CD4-positive, alpha-beta memory T cell (primary cell): ENCODE measurements around the gene GRIP1. TPM values are rescaled to one million over a fixed set of nuclear protein-coding genes. Genes with fewer than 3 reads are reported as not detected.

Experiments
- CTCF ChIA-PET: fragments of 350-600 bp; sonication (Branson Sonifier 250); formaldehyde crosslinking; loops from one replicate; lab custom pipeline; 2021; ENCODE audit warnings: inconsistent platforms; ENCODE audit not compliant: partially characterized antibody; lab: Charles Lee
- POLR2A ChIA-PET: fragments of 350-600 bp; sonication (Branson Sonifier 250); formaldehyde crosslinking; loops from one replicate; lab custom pipeline; 2021; ENCODE audit not compliant: partially characterized antibody; lab: Charles Lee
- DNase-seq, 5 donors: peaks; one replicate each; pipeline versions ENCODE4 v3.0.0 to v3.0.0-alpha.2; 2020 to 2022; ENCODE audit warnings: mixed read lengths in 1 of 5
- H3K27ac ChIP-seq: one replicate; pipeline ENCODE4 v1.7.0; 2013; ENCODE audit warnings: low read depth, low read length
- H3K27me3 ChIP-seq: 2 replicates; pipeline ENCODE4 v1.7.0; 2013; ENCODE audit warnings: mild to moderate bottlenecking, low read length, moderate library complexity; ENCODE audit not compliant: insufficient read depth
- H3K36me3 ChIP-seq: 2 replicates; pipeline ENCODE4 v1.7.0; 2013; ENCODE audit warnings: mild to moderate bottlenecking, low read length, moderate library complexity; ENCODE audit not compliant: insufficient read depth
- H3K4me1 ChIP-seq: 2 replicates; pipeline ENCODE4 v1.7.0; 2013; ENCODE audit warnings: mild to moderate bottlenecking, low read length, moderate library complexity; ENCODE audit not compliant: insufficient read depth
- H3K4me3 ChIP-seq, 2 donors: one replicate each; pipeline ENCODE4 v1.7.0; 2013; ENCODE audit warnings: low read length in 2 of 2, mild to moderate bottlenecking in 1 of 2
- H3K9me3 ChIP-seq, 2 donors: one replicate each; pipeline ENCODE4 v1.7.0; 2013; ENCODE audit warnings: low read length in 2 of 2, control low read depth in 1 of 2; ENCODE audit not compliant: control insufficient read depth in 1 of 2
- H3K27ac Mint-ChIP-seq, 7 donors: one replicate each; pipeline ENCODE4 v1.8.0; 2020 to 2021; ENCODE audit warnings: mixed read lengths in 7 of 7, mild to moderate bottlenecking in 6 of 7, inconsistent platforms in 3 of 7, moderate library complexity in 3 of 7
- H3K27me3 Mint-ChIP-seq, 2 donors: one replicate each; pipeline ENCODE4 v1.8.0; 2020 to 2021; ENCODE audit warnings: mixed read lengths in 2 of 2
- H3K36me3 Mint-ChIP-seq, 2 donors: one replicate each; pipeline ENCODE4 v1.8.0; 2020 to 2021; ENCODE audit warnings: mixed read lengths in 2 of 2, inconsistent platforms in 1 of 2, mild to moderate bottlenecking in 1 of 2
- H3K4me1 Mint-ChIP-seq, 4 donors: one replicate each; pipeline ENCODE4 v1.8.0; 2020 to 2021; ENCODE audit warnings: mixed read lengths in 4 of 4, mild to moderate bottlenecking in 1 of 4
- H3K4me3 Mint-ChIP-seq, 8 donors: one replicate each; pipeline ENCODE4 v1.8.0; 2020 to 2021; ENCODE audit warnings: mixed read lengths in 8 of 8, mild to moderate bottlenecking in 7 of 8, moderate library complexity in 6 of 8, inconsistent platforms in 3 of 8
- H3K9me3 Mint-ChIP-seq, 8 donors: one replicate each; pipeline ENCODE4 v1.8.0; 2020 to 2021; ENCODE audit warnings: mixed read lengths in 8 of 8, mild to moderate bottlenecking in 5 of 8, inconsistent platforms in 3 of 8, moderate library complexity in 1 of 8
- intact Hi-C: fragments of 100-400 bp; cut with micrococcal nuclease; formaldehyde crosslinking; loops from one replicate; pipeline ENCODE4 v1.15.1; 2023
- polyA plus RNA-seq, 2 donors: library from polyadenylated mRNA; unstranded; fragments of 300-500 nt; fragmentation: Illumina TruSeq; gene quantifications; one replicate each; pipeline ENCODE4 v1.2.3, GENCODE V29; 2021
- total RNA-seq, 2 experiments: library from RNA; stranded (reverse); gene quantifications; one replicate each; pipeline ENCODE4 v1.2.3, GENCODE V29; 2021

Gene GRIP1
- total and polyA plus RNA-seq, 4 experiments from 2014 or later: 0.52 to 3.3 (median 1.5) TPM

DNA sequence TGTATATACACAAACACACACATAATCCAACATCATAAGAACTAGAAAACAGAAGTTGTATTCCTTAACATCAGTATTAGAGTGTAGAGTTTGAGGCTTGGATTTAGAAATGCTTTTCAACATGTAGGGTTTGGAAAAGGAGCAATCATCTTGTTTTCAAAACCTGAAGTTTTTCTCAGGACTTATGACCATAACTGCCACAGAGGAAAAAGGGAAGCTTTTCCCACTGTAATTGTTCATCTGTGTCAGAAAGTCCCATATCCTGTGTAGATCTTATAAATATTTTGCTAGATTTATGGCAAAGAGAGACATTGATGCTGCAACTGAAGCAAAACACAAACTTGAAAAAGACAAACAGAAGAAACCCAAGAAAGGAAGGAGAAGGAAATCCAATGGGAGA is 115.7 kb downstream of the GRIP1 start:
- Histone ChIP-seq H3K9me3 (no peaks in the 10 kb centered on the region), H3K27ac (no peak overlapping the region), H3K27me3 (no peaks in the 10 kb centered on the region), H3K36me3 (no peaks in the 10 kb centered on the region), H3K4me1 (no peaks in the 10 kb centered on the region), H3K4me3 (no peak overlapping the region)
- ChIA-PET POLR2A (no interaction called here), CTCF (no interaction called here)
- H3K36me3 Mint-ChIP-seq: no peaks in the 10 kb centered on the region
- H3K9me3 Mint-ChIP-seq: peaks cover 0 to 59% (median 19%) of the 10 kb centered on the region in 8 donors
- no peak overlapping the region for H3K27ac Mint-ChIP-seq
- no peaks in the 10 kb centered on the region for H3K27me3 Mint-ChIP-seq
- no peaks in the 10 kb centered on the region for H3K4me1 Mint-ChIP-seq
- no peak overlapping the region for H3K4me3 Mint-ChIP-seq
- intact Hi-C loops: no loop called here
- DNase-seq: no peak

DNA sequence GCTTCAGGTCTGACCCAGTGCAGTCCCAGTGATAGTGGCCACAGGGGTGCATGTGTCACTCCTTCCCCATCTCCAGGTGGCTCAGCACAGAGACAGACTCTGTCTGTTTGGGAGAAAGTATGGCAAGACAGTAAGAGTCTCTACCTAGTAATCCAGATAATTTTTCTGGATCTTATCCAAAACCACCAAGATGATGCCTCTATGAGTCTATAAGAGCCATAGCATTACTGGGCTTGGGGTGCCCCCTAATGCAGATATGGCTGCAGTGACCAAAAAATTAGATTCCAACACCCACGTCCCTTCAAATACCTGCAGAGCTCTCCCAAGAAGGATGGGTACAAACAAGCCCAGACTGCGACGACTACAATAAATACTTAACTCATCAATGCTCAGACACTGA is 123.8 kb downstream of the GRIP1 start:
- no peaks in the 10 kb centered on the region for H3K36me3 ChIP-seq
- H3K27ac Mint-ChIP-seq: no peak overlapping the region
- H3K27ac ChIP-seq: no peak overlapping the region
- no peaks in the 10 kb centered on the region for H3K36me3 Mint-ChIP-seq
- H3K4me3 Mint-ChIP-seq: no peak overlapping the region
- peaks cover 0 to 18% of the 10 kb centered on the region in 2 donors for H3K27me3 Mint-ChIP-seq
- H3K27me3 ChIP-seq: no peaks in the 10 kb centered on the region
- no peak overlapping the region for H3K4me3 ChIP-seq
- ChIA-PET POLR2A (no interaction called here), CTCF (no interaction called here)
- peaks cover 0 to 31% (median 6%) of the 10 kb centered on the region in 8 donors for H3K9me3 Mint-ChIP-seq
- no peaks in the 10 kb centered on the region for H3K4me1 Mint-ChIP-seq
- H3K9me3 ChIP-seq: no peaks in the 10 kb centered on the region
- intact Hi-C loops: no loop called here
- no peak for DNase-seq
- no peaks in the 10 kb centered on the region for H3K4me1 ChIP-seq

DNA sequence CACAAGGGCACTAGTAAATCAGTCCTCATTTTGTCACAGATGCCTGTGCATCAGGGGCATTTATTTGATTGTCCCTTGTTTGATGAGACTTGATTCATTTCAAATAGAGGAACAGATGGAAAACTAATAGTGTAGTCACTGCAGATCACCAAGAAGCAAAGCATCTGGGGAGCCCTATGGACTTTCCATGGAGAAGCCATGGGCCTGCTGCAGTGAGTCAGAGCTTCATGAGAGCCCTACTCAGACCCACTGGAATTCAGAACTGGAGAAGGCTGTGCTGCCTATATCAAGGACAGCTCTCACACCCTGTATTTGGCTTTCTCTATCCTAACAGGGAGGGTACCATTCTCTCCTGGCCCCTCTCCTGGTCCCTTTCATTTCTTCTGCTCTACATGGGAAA is 126.2 kb downstream of the GRIP1 start:
- no peaks in the 10 kb centered on the region for H3K36me3 Mint-ChIP-seq
- H3K27ac Mint-ChIP-seq: no peak overlapping the region
- Histone ChIP-seq H3K27me3 (no peaks in the 10 kb centered on the region), H3K4me3 (no peak overlapping the region), H3K4me1 (no peaks in the 10 kb centered on the region), H3K27ac (no peak overlapping the region), H3K9me3 (no peaks in the 10 kb centered on the region), H3K36me3 (no peaks in the 10 kb centered on the region)
- no peak for DNase-seq
- H3K27me3 Mint-ChIP-seq: peaks cover 0 to 20% of the 10 kb centered on the region in 2 donors
- intact Hi-C loops: no loop called here
- peaks cover 0 to 15% (median under 1%) of the 10 kb centered on the region in 8 donors for H3K9me3 Mint-ChIP-seq
- H3K4me3 Mint-ChIP-seq: no peak overlapping the region
- CTCF ChIA-PET: no interaction called here
- POLR2A ChIA-PET: no interaction called here
- peaks cover 0 to 2% (median 0%) of the 10 kb centered on the region in 4 donors for H3K4me1 Mint-ChIP-seq

DNA sequence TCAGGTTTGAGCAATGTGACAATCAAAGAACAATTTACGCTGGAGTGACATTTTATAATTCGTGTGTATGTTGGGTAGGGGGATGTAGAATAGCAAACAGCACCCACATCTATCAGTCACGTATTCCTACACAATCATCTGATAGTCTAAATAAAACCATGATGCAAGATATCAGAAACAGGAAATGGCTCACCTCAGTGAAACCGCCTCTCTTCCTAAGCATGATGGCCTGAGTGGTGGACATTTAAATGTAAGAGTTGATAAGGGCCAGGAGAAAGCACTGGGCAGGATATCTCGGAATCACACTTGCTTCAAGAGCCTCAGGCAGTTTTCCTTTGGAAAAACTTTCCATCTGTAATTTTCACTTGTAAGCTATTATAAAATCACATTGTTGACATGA is 128.2 kb downstream of the GRIP1 start:
- no peaks in the 10 kb centered on the region for H3K36me3 ChIP-seq
- H3K36me3 Mint-ChIP-seq: no peaks in the 10 kb centered on the region
- no peaks in the 10 kb centered on the region for H3K27me3 ChIP-seq
- H3K27ac ChIP-seq: no peak overlapping the region
- no peaks in the 10 kb centered on the region for H3K4me1 ChIP-seq
- no peak overlapping the region for H3K4me3 ChIP-seq
- intact Hi-C loops: no loop called here
- no peak for DNase-seq
- H3K27me3 Mint-ChIP-seq: peaks cover 0 to 11% of the 10 kb centered on the region in 2 donors
- CTCF ChIA-PET: no interaction called here
- peaks cover 0 to 2% (median 0%) of the 10 kb centered on the region in 4 donors for H3K4me1 Mint-ChIP-seq
- no peaks in the 10 kb centered on the region for H3K9me3 ChIP-seq
- peaks cover 0 to 2% (median 0%) of the 10 kb centered on the region in 8 donors for H3K9me3 Mint-ChIP-seq
- no peak overlapping the region for H3K4me3 Mint-ChIP-seq
- H3K27ac Mint-ChIP-seq: no peak overlapping the region
- POLR2A ChIA-PET: no interaction called here

DNA sequence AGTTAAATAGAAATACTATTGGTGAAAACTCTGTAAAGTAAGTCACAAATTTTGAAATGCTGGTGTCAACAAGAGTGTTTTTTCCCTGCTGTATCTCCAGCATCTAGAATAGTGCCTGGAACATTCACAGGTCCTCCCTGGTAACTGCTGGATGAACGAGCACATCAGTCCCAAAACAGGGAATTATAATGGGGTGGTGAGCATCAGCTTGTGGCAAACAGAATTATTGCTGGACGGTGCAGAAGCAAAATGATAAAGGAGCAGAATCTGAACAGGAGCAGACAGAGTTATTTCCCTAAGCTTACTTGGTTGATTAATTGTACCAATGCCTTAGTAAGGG is 129.9 kb downstream of the GRIP1 start:
- Mint-ChIP-seq H3K36me3 (no peaks in the 10 kb centered on the region), H3K27ac (no peak overlapping the region), H3K4me1 (peaks cover 0 to 2% (median 0%) of the 10 kb centered on the region in 4 donors), H3K27me3 (peaks cover 0 to 5% of the 10 kb centered on the region in 2 donors), H3K9me3 (peaks cover 0 to 2% (median 0%) of the 10 kb centered on the region in 8 donors), H3K4me3 (no peak overlapping the region)
- intact Hi-C loops: no loop called here
- POLR2A ChIA-PET: no interaction called here
- Histone ChIP-seq H3K4me3 (no peak overlapping the region), H3K27me3 (no peaks in the 10 kb centered on the region), H3K9me3 (no peaks in the 10 kb centered on the region), H3K36me3 (no peaks in the 10 kb centered on the region), H3K4me1 (no peaks in the 10 kb centered on the region), H3K27ac (no peak overlapping the region)
- CTCF ChIA-PET: no interaction called here
- DNase-seq: no peak

DNA sequence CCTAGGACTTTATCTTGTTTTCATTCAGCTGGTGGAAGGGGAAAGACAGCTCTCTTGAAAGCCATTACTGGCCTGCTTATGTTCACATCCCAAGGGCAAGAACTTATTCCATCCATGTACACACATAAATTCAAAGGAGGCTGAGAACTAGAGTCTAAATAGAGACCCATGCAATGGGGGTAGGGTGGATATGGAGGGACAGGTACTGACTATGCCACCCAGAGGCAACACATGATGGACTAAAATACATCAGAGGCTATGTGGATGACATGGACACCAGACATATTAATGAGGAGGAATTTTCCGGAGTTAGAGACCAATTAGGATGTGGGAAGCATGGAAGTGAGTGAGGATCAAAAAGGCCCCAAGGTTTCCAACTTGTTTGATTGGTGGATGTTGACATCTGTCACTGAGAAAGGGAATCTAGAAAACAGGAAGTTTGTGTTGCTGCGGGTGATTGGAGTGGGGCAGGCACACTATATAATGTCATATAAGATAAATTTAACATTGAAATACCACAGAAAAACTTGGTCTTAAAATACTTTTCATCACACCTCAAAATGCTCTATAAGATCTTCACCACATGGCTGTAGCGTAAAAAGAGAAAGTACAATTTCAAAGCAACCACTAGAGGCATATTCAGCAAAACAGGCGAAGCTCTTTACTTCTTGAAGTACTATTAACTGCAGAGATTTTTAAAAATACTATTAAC is 130.4 kb downstream of the GRIP1 start:
- peaks cover 0 to 2% (median 0%) of the 10 kb centered on the region in 4 donors for H3K4me1 Mint-ChIP-seq

DNA sequence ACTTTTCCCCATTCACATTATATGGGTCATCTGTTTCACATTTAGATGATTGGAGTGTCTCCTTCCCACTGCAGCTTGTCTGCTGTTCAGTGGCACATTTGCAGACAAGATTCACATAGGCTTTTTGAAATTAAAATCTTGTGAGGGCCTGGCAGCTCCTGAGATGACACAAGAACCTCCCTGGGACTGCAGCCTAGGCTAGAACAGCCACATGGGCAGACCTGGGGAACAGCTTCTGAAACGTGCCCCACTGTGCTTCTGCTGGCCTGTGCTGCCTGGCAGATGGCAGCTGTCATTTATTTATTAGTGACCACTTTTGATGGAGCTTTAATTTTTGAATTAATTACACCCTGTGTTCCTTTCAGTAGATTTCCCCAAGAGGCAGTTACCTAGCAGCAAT is 137.4 kb downstream of the GRIP1 start:
- Mint-ChIP-seq H3K9me3 (no peaks in the 10 kb centered on the region), H3K4me3 (no peak overlapping the region), H3K27me3 (no peaks in the 10 kb centered on the region), H3K4me1 (no peaks in the 10 kb centered on the region), H3K36me3 (no peaks in the 10 kb centered on the region), H3K27ac (peak overlapping the region in 1 of 7 donors; percentile 59)
- intact Hi-C loops: no loop called here
- Histone ChIP-seq H3K9me3 (no peaks in the 10 kb centered on the region), H3K4me1 (no peaks in the 10 kb centered on the region), H3K27ac (no peak overlapping the region), H3K36me3 (no peaks in the 10 kb centered on the region), H3K4me3 (no peak overlapping the region), H3K27me3 (no peaks in the 10 kb centered on the region)
- CTCF ChIA-PET: no interaction called here
- no peak for DNase-seq
- POLR2A ChIA-PET: no interaction called here

More for the DNA sequence above, 130.4 kb downstream of the GRIP1 start:
- no peaks in the 10 kb centered on the region for H3K36me3 Mint-ChIP-seq
- intact Hi-C loops: no loop called here
- ChIA-PET POLR2A (no interaction called here), CTCF (no interaction called here)
- Histone ChIP-seq H3K4me3 (no peak overlapping the region), H3K36me3 (no peaks in the 10 kb centered on the region), H3K9me3 (no peaks in the 10 kb centered on the region), H3K4me1 (no peaks in the 10 kb centered on the region), H3K27ac (no peak overlapping the region), H3K27me3 (no peaks in the 10 kb centered on the region)
- no peak for DNase-seq
- H3K4me3 Mint-ChIP-seq: no peak overlapping the region
- H3K27ac Mint-ChIP-seq: no peak overlapping the region
- H3K27me3 Mint-ChIP-seq: peaks cover 0 to 5% of the 10 kb centered on the region in 2 donors
- peaks cover 0 to 2% (median 0%) of the 10 kb centered on the region in 8 donors for H3K9me3 Mint-ChIP-seq
